ENCODE results near the gene RDH11.
"Not testable (repeated sequence)": the region's sequence is repeated elsewhere in the genome, so short reads cannot be mapped to it uniquely, and the experiment has no call there.

The RDH11 gene

DNA sequence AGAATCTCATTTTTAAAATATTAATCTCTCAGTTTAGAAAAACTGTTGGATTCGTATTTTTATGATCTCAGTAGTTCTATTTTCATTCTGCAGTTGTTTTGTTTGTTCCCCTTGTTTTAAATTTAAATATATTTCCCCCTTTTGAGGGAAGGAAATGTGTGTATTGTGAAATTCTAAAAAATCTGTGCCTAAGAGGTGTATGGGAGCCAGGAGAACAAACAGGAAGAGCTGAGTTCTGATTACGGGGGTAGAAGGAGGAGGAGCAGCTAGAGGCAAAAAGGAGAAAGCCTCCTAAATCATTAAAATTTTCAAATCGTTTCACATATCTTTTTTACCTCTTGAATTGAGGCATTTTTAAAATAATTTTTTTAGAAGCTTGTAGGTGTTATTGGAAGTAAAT, 8.4 kb upstream of the RDH11 start:
- DNase-seq (ENCODE audit: low read depth): no peak

DNA sequence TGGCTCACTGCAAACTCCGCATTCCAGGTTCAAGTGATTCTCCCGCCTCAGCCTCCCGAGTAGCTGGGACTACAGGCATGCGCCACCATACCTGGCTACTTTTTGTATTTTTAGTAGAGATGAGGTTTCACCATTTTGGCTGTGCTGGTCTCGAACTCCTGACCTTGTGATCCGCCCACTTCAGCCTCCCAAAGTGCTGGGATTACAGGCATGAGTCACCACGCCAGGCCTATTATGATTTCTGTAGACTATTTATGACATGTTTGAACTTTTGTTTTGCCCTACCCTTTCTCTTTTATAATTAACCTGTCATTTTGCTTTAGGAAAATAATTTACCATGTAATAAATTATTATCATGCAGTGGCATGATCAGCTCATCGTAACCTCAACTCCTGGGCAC, 5.9 kb upstream of the RDH11 start, which contains the start of gene RDH12:
Gene RDH12 (plus strand): TSS at position 395 of the 400 bp plus-strand sequence. CDS start 20,757 bp downstream, outside the sequence.
- DNase-seq (ENCODE audit: low read depth): not testable (repeated sequence)

DNA sequence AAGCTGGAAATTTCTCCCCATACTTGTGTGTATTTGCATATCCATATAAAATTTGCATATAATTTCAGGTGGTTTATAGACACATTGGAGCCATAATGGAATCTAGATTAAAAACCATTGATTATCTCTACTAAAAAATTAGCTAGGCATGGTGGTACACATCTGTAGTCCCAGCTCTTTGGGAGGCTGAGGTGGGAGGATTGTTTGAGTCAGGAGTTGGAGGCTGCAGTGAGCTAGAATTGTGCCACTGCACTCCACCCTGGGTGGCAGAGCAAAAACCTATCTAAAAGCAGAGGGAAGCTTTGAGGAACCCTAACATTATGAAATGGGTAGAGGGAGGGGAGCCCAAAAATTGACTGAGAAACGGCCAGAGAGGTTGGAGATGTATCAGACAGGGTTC, 2.6 kb upstream of the RDH11 start:
- DNase-seq (ENCODE audit: low read depth): no peak

DNA sequence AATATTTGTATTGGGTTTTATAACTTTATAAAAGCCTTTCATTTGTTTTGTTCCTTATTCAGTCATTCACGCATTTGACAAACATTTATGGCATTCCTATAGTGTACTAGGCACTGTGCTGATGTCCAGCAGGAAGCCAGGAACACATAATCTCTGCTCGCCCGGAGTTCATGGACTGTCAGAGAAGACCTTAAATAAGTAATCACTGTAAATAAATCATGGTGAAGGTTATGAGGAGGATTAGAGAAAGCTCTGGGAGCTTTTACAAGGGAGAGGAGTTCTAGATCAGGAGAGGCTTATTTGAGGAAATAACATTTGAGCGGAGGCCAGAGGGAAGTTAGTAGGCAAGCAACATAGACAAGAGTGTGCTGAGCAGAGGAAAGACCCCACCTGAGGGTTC, 1.4 kb upstream of the RDH11 start:
- DNase-seq (ENCODE audit: low read depth): no peak

DNA sequence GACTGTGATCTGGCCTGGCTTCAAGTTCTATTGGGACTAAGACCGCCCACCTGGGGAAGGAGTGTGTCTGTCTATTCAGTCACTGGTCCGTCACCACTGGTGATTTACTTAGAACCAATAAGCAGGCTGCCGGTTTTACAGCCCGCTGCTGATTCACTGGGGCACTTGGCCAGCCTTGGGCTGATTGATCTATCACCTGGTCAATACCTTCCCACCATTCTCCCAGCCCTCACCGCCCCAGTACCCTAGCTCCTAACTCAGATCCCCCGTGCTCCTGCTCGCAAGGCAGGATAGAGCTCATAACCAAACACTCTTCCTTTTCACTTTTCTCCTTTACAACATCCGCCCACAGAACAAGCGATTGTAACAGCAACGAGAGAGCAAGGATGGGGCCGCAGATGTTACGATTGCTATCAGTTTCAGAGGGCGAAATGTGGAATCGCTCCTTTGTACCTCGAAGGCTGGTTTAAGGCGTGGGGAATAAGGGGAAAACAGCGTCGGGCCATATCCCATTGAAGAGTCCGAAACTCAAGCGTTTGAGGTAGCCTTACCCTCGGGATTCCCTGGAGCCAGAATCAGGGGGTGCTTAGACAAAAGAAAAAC, 672 bp downstream of the RDH11 start:
- DNase-seq (ENCODE audit: low read depth): peak; percentile 64

DNA sequence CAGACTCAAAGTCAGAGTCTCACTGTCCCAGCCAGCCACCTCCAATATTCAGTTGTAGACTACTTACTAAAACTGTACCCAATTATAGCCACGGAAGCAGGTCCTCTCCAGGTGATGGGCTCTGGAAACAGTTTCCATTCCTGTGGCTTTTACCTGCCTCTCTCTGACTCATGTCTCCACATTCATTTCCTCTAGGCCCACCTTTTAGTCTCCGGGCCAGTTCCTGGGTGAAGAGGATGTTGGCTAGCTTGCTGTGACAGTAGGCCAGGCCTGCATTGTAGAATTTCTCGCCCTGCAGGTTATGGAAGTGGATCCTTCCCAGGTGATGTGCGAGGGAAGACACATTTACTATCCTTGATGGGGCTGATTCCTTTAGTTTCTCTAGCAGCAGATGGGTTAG, 5.6 kb downstream of the RDH11 start:
- DNase-seq (ENCODE audit: low read depth): no peak

DNA sequence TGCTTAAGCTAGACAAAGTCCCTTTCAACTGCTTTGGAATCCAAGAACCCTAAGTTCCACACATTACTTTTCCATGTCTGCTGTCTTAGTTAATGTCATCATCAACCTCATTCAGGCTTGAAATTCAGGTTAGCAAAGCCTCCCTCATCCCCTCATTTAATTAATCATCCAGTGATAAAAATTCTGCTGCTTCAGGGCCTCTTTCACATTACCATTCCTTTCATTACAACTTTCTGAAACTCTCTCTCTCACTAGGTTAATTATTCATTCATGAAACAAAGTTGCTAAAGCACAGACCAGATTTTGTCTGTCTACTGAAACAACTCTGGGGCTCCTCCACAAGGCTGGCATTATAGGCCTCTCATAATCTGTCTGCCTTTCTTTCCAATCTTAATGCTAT, 11.7 kb downstream of the RDH11 start:
- DNase-seq (ENCODE audit: low read depth): no peak

DNA sequence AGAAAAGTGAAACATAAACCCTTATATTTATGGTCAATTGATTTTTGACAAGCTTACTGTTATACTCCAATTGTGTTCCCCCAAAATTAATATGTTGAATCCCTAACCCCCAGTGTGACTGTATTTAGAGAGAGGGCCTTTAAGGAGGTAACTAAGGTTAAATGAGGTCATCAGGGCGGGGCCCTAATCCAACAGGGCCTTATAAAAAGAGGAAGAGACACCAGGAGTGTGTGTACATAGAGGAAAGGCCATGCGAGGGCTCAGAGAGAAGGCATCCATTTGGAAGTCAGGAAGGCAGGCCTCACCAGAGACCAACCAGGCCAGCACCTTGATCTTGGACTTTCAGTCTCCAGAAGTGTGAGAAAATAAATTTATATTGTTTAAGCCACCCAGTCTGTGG, 14.6 kb downstream of the RDH11 start:
- no peak for DNase-seq (ENCODE audit: low read depth)

DNA sequence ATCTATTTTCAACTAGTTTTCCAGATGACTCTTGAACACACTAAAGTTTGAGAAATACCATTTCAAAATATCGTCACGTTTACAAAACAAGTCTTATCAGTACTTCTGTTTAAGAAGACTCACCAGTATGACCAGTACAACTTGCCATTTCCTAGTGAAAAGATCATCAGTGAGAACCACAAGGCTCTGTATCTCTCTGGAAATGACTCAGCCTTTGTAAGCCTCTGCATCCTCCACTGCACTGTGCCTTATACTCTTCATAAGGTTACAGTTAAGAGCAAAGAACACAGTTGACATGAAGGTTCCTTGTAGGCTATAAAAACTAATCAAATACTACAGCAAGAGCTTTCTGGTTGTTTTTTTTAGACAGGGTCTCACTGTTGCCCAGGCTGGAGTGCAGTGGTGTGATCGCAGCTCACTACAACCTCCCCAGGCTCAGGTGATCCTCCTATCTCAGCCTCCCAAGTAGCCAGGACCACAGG, 15.4 kb downstream of the RDH11 start:
- DNase-seq (ENCODE audit: low read depth): no peak

DNA sequence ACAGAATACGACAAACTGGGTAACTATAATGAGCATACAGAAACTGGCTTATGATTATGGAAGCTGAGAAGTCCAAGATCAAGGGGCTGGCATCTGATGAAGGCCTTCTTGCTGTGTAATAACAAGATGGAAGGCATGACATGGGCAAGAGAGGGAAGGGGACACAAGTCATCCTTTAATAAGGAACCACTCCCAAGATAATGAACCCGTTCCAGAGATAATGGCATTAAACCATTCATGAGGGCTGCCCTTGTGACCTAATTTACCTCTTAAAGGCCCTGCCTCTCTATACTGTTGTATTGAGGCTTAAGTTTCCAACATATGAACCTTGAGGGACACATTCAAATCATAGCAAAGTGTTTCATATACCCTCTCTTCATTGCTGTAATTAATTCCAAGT, 16.6 kb downstream of the RDH11 start:
- DNase-seq (ENCODE audit: low read depth): no peak

DNA sequence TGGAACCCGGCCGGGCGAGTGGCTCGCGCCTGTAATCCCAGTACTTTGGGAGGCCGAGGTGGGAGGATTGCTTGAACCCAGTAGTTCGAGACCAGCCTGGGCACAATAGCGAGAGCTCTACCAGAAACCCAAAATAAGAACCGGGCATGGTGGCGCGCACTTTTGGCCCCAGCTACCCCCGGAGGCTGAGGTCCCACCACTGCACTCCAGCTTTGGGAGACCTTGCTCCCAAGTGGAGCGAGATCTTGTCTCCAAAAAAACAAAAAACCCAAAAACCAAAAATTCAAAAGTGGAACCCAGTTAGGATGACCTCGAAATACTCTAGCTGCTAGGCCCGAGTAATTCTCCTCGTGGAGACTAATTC, 20.4 kb downstream of the RDH11 start:
- DNase-seq (ENCODE audit: low read depth): no peak

DNA sequence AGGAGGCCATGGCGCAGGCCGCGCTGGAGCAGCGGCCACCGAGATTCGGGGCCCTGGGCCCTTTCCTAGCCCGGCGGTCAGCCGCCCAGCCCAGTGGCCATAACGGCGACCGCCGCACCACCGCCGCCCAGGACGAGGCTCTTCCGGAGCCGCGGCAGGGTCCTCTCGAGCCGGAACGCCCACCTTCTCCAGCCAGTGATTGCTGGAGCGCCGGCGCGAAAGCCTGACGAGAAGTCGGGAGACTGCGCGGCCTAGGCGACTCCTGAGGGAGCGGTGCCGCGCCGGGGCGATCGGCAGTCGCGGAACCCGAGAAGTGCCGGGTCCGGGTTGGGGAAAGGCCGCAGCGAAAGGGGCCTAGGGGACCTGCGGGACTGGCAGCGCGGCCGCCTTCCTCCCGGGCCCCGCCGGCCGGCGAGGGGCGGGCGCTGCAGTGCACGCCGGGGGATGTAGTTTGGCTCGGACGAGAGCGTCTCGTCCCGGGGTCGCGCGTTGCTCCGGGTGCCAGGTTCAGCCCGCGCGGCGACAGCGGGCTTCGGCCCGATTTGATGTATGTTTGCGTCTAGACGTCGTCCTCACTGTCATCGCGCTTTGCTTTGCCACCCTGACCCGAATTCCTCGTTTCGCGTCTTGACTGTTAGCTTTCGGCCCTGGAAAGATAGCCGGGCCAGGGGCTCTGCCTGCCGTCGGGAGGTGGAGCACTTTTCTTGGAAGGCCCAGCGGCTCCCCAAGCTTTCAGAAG, 20.9 kb downstream of the RDH11 start, which contains the start of gene VTI1B:
Gene VTI1B (minus strand): TSS at position 153 of the 739 bp plus-strand sequence. CDS start 143 bp downstream, at position 10.
- peak; percentile 74 for DNase-seq (ENCODE audit: low read depth)

DNA sequence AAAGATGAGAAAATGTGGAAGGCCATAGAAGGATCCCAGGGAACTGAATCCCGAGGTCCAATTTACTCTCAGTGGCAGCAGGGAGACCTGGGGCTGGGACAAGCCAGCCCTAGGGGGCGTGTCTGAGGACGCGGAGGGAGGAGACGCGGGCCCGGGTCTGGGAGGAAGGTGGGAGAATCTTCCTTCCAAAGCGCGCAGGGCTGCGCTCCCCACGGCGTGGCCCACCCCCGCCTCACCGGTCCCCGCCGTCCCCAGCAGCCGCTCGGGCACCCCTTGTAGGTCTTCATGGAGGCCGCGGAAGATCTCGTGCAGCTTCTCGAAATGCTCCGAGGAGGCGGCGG, 21.5 kb downstream of the RDH11 start:
- peak; percentile 46 for DNase-seq (ENCODE audit: low read depth)

DNA sequence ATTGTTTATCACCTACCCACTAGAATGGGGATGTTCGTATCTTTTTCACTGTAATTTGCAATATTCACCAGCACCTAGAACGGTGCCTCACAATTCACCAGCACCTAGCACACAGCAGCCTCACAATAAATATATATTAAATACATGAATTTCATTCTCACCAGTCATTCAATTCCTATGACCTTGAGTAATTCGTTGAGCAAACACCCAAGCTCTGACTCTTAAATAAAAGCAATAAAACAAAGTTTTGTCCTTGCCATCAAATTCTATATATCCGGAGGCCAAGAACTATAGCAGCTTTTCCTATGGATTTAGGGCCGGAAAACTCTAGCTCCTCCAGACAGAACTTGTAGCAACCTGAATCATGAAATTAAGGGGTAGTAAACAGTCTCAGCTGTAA, 22.1 kb downstream of the RDH11 start:
- DNase-seq (ENCODE audit: low read depth): no peak

DNA sequence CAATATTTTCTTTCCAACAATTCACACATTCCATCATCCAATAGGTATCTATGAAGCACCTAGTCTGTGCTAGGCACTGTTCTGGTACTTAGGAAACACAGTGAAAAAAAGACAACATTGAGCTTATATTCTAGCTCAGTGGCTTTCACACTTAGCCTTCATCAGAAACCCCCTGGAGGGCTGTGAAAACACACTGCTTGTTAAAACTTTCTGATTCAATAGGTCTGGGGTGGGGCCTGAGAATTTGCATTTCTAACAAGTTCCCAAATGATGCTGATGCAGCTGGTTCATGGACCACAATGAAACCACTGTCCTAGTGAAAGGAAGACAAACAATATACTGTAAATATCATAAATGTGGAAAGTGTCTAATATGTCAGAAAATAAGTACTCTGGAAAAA, 27.0 kb downstream of the RDH11 start:
- DNase-seq (ENCODE audit: low read depth): no peak

DNA sequence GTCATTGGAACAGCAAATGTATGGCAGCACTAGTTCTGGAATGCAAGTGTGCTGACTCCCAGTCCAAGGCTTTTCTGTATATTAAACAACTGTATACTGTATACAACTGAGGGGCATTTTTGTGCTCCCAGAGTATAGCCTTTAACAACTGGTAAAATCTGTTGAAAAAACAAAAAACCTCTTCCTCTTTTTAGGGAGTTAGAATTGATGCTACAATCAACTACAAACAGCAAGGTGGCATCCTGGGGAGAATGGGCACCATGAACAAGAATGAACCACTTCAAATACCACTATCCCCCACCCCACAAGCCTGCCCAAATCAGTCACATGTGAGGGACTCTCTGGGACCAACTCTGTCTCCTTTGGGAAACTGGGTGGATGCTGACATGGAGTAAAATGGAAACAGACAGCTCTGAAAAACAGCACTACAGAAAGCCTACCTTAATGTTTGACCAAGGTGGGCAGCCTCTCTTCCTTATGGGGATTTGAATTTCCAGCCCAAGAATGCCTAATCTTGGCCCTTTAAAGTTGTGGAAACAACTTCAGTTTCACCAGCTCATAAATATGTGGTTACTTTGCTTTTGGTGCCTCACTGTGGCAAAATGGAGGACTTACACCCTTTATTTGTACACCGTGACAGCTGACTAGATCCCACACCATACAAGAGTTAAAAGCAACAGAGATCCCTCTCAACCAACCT, 28.7 kb downstream of the RDH11 start:
- DNase-seq (ENCODE audit: low read depth): peak; percentile 4

DNA sequence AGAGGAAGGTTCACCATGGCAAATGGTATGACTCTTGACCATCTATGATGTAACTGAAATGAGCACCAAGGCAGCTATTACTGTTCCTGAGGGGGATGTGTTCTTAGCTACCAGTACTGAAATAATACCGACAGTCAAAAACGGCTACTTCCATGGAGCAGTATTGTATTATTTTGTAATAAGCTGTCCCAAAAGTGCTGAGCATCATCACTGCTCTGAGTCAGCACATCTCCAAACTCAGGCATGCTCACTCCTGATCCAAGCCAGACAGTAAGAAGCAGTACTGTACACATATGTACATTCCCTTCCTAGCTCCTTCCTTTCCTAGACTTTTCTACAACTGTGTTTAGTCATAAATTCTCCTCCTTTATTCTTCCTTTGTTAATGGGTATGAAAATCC, 29.7 kb downstream of the RDH11 start:
- no peak for DNase-seq (ENCODE audit: low read depth)

DNA sequence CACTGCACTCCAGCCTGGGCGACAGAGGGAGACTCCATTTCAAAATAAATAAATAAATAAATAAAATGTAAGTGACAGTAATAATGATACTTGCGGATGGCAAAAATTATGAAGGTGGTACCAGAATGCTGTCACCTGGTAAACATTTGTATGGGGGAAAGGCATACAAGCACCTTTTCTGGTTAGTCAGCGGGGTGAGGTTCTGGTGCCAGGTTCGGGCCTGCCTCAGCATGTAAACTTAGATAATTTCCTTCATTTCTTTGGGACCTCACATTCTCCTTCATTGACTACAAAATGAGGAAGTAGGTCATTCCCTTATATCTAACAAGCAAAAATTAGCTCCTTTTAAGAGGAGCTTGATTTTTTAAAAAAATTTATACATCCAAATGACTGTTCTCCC, 31.9 kb downstream of the RDH11 start:
- DNase-seq (ENCODE audit: low read depth): no peak

DNA sequence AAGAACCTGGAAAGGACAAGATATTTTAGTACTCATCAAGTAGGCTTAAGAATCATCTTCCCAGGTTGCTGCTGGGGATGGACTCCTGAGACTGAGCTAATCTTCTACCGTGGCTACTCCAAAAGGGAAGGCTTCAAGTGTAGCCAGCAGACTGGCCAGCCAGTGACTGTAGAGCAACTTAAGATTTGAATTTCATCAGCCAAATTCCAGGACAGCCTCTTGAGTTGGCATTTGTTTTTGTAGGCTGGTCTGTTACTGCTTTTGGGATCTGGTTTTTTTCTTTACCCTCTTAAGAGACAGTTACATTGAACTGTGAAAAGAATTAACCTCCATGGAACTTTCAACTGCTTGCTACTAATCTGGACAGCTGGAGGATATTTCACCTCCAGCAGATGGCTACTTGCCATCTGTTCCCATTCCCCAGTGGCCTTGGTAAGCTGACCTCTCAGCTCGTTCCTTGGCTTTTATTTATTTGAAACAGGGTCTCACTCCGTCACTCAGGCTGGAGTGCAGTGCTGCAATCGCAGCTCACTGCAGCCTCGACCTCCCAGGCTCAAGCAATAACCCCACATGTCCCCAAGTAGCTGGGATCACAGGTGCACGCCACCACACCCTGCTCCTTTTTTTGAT, 41.8 kb downstream of the RDH11 start:
- no peak for DNase-seq (ENCODE audit: low read depth)

DNA sequence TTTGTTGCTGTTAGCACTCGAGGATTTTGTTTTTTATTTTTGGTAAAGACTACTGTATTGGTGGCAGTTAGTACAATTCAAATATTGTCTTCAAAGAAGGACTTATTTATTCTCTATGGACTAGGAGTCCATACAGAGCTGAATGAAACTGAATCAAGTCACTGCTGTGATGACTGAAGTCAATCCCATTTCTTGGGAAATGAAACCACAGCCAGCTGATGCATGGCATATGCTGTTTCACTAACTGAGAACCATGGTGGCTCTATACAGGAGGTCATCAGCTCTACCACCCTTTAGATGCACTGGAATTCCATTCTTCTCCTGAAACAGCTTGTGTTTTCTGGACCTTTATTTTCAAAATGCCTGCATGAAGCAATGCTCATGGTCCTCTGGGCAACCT, 43.4 kb downstream of the RDH11 start:
- DNase-seq (ENCODE audit: low read depth): no peak

DNA sequence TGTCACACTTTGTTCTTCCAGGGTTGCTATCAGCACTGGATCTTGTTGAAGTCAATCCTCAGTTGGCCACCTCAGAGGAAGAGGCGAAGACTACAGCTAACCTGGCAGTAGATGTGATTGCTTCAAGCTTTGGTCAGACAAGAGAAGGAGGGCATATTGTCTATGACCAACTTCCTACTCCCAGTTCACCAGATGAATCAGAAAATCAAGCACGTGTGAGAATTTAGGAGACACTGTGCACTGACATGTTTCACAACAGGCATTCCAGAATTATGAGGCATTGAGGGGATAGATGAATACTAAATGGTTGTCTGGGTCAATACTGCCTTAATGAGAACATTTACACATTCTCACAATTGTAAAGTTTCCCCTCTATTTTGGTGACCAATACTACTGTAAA, 44.9 kb downstream of the RDH11 start:
- no peak for DNase-seq (ENCODE audit: low read depth)

DNA sequence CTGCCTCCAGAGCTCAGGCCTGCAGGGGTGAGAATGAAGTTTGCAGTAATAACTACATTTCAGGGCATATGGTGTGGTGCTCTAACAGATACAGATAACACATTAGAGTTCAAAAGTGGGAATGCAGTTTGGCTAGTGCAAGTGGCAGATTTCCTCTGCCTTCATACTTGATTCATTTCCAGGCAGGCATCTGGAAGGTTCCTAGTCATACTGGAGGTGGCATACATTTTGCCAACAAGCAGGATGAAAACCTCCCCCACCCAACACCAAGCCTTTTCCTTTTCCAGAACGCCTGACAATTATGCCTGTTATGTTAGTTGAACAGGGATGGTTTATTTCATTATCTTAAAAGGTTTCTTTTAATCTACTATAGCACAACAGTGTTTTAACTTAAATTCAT, 45.4 kb downstream of the RDH11 start:
- no peak for DNase-seq (ENCODE audit: low read depth)

DNA sequence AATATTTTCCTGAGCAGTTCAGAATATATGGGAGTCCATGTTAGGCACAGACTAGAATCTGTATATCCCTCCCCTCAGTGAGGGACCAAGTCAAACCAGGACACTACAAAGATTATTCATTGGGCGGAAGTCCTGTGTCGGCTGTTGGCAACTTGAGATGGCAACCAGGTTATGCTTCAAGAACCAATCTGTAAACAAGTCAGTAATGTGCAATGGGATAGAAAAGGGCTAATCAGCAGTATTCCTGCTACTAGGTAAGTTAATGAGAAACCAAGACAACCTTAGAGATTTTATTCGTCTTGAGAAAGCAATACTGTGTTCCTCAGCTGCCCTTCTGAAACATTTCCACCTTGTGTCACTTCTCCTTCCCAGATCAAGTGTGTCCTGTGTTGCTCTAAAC, 49.4 kb downstream of the RDH11 start:
- DNase-seq (ENCODE audit: low read depth): no peak

All from activated T-cell treated with anti-CD3 and anti-CD28 coated beads for 24 hours (primary cell).